ENCODE measurements around the gene TPX2.
A peak's percentile ranks its signal among the peaks of the same experiment; 100 is the strongest.
"Not testable (repeated sequence)": the region's sequence is repeated elsewhere in the genome, so short reads cannot be mapped to it uniquely, and the experiment has no call there.

The TPX2 gene

DNA sequence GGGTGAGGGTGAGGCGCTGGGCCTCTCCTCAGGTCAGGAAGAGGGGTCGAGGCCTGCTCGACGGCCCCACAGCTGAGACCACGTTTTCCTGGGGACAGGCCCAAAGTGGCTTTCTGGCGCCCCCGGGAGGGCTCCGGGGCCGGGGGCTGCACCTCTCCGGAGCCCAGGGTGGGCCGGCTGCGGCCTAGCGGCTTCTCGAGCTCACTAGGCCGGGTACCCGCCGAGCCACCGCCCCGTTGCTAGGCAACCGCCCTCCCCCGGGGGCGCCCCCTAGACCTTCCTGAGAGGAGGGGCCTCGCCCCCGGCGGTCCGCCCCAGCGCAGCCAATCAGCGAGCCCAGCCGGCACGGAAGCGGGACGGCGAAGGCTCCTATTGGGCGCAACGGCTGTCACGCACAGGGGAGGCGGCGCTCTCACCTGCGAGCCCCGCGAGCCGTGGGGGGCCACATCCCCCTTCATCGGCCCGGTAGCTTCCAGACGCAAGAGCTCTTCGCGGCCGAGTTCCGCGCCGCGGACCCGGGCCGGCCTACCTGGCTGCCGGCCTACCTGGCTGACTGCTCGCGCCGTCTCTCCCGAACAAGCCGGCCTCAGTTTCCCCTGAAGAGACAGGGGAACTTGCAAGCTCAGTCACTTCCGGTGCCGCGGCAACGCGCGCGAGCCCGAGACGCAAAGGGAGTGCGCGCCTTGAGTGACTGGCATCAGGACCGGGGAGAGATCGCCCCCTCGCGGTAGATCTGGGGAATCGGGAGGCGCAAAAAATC, 15.6 kb upstream of the TPX2 start:
- peak; percentile 88 for TF ChIP-seq CTCF (conservative IDR thresholded peaks at IDR 0.05; ENCODE audit: low read length)
- DNase-seq (ENCODE audit: low read depth): peak; percentile 98
- H3K4me3 ChIP-seq (ENCODE audit: low read length): peak overlapping the region; percentile 84

DNA sequence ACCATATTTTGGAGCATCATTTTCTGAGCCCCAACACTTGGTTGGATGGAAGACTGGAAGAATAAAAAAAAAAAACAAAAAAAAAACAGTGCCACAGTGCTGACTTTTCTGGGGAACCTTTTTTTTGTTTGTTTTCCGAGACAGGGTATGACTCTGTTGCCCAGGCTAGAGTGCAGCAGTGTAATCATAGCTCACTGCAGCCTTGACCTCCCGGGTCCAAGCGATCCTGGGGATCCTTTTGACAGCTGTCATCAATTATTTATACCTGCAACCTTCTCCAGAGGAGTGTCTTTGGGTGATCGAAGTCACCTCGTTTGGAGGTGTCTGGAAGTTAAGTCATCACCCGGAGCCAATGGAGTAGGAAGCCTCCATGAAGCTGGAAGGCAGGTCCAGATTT, 7.8 kb upstream of the TPX2 start:
- no peak for DNase-seq (ENCODE audit: low read depth)
- no peak for TF ChIP-seq CTCF (conservative IDR thresholded peaks at IDR 0.05; ENCODE audit: low read length)
- H3K4me3 ChIP-seq (ENCODE audit: low read length): no peak overlapping the region

GRCh38 chr20:31739550-31739977, 474 bp downstream of the TPX2 start:
- no peak for DNase-seq (ENCODE audit: low read depth)
- H3K4me3 ChIP-seq (ENCODE audit: low read length): peak overlapping the region; percentile 95
- TF ChIP-seq CTCF (conservative IDR thresholded peaks at IDR 0.05; ENCODE audit: low read length): no peak

- peak; percentile 54 for DNase-seq (ENCODE audit: low read depth)
- peak overlapping the region; percentile 95 for H3K4me3 ChIP-seq (ENCODE audit: low read length)
- no peak for TF ChIP-seq CTCF (conservative IDR thresholded peaks at IDR 0.05; ENCODE audit: low read length)
Measured at GRCh38 chr20:31740208-31740607, 1.1 kb downstream of the TPX2 start.

- no peak for DNase-seq (ENCODE audit: low read depth)
- TF ChIP-seq CTCF (conservative IDR thresholded peaks at IDR 0.05; ENCODE audit: low read length): no peak
Measured at GRCh38 chr20:31740656-31741323, 1.7 kb downstream of the TPX2 start.

GRCh38 chr20:31746068-31746878, 7.2 kb downstream of the TPX2 start:
- DNase-seq (ENCODE audit: low read depth): no peak
- H3K4me3 ChIP-seq (ENCODE audit: low read length): no peak overlapping the region
- TF ChIP-seq CTCF (conservative IDR thresholded peaks at IDR 0.05; ENCODE audit: low read length): no peak

More at GRCh38 chr20:31740656-31741323, 1.7 kb downstream of the TPX2 start:
- H3K4me3 ChIP-seq (ENCODE audit: low read length): peak overlapping the region; percentile 95

DNA sequence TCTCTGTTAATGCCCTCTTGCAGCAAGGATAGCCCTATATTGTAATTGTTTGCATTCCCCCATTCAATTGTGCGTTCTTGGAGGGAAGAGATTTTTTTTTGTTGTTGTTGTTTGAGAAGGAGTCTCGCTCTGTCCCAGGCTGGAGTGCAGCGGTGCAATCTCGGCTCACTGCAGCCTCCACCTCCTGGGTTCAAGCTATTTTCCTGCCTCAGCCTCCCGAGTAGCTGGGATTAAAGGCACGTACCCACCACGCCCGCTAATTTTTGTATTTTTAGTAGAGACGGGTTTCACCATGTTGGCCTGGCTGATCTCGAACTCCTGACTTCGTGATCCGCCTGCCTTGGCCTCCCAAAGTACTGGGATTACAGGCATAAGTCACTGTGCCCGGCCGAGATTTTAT, 7.9 kb downstream of the TPX2 start:
- H3K4me3 ChIP-seq (ENCODE audit: low read length); DNase-seq (ENCODE audit: low read depth): not testable (repeated sequence)

Measured in AG10803 (cell line).